Hepatocyte (in vitro differentiated cells): ENCODE results near the gene OTOGL. TPM values are rescaled to one million over a fixed set of nuclear protein-coding genes. Genes with fewer than 3 reads are reported as not detected.

Experiments used
- DNase-seq: peaks from one replicate; pipeline ENCODE4 v3.0.0-alpha.2; 2016; ENCODE audit warnings: low spot score
- H2AFZ ChIP-seq: fragments of 200-600 bp; sonication (generic); 2 replicates; pipeline ENCODE4 v1.6.0; 2016; ENCODE audit warnings: antibody characterized with exemption, mild to moderate bottlenecking
- H3K27ac ChIP-seq: fragments of 200-600 bp; sonication (generic); 2 replicates; pipeline ENCODE4 v1.5.1; 2016; ENCODE audit warnings: mild to moderate bottlenecking
- H3K27me3 ChIP-seq: fragments of 200-600 bp; sonication (generic); 2 replicates; pipeline ENCODE4 v1.6.1; 2016
- H3K36me3 ChIP-seq: fragments of 200-600 bp; sonication (generic); replicated peaks from 2 replicates; pipeline ENCODE4 v1.5.1; 2016; ENCODE audit warnings: low read depth; ENCODE audit not compliant: insufficient read depth
- H3K4me1 ChIP-seq: fragments of 200-600 bp; sonication (generic); 2 replicates; pipeline ENCODE4 v1.5.1; 2016; ENCODE audit warnings: mild to moderate bottlenecking, moderate library complexity; ENCODE audit not compliant: insufficient read depth
- H3K4me2 ChIP-seq: fragments of 200-600 bp; sonication (generic); 2 replicates; pipeline ENCODE4 v1.6.0; 2016
- H3K4me3 ChIP-seq: fragments of 200-600 bp; sonication (generic); 2 replicates; pipeline ENCODE4 v1.5.1; 2016; ENCODE audit warnings: mild to moderate bottlenecking
- H3K79me2 ChIP-seq: fragments of 200-600 bp; sonication (generic); 2 replicates; pipeline ENCODE4 v1.6.0; 2017; ENCODE audit warnings: mild to moderate bottlenecking
- H3K9me2 ChIP-seq: fragments of 200-600 bp; sonication (generic); replicated peaks from 2 replicates; pipeline ENCODE4 v1.6.0; 2017; ENCODE audit warnings: mild to moderate bottlenecking; ENCODE audit not compliant: insufficient read depth
- H3K9me3 ChIP-seq: fragments of 200-600 bp; sonication (generic); 2 replicates; pipeline ENCODE4 v1.5.1; 2016; ENCODE audit warnings: low read depth, mild to moderate bottlenecking
- H4K20me1 ChIP-seq: fragments of 200-600 bp; sonication (generic); 2 replicates; pipeline ENCODE4 v1.6.0; 2016; ENCODE audit warnings: mild to moderate bottlenecking; ENCODE audit not compliant: insufficient read depth, poor library complexity, severe bottlenecking
- EZH2 ChIP-seq: fragments of 200-600 bp; sonication (generic); IDR thresholded peaks from 2 replicates; pipeline ENCODE4 v1.6.1; 2016; ENCODE audit warnings: antibody characterized with exemption, mild to moderate bottlenecking, borderline replicate concordance
- EZH2phosphoT487 ChIP-seq: fragments of 200-600 bp; sonication (generic); IDR thresholded peaks from one replicate; pipeline ENCODE4 v1.6.1; 2018; ENCODE audit warnings: antibody characterized with exemption, mild to moderate bottlenecking, low read depth, moderate library complexity; ENCODE audit not compliant: unreplicated experiment, severe bottlenecking
- WGBS: methylation state at CpG from one replicate; pipeline ENCODE4 v1.1.6; 2016; ENCODE audit warnings: low lambda C conversion rate; ENCODE audit errors: missing lambda C conversion rate; 5-methylcytosine and 5-hydroxymethylcytosine counted together
- polyA plus RNA-seq: library from polyadenylated mRNA; unstranded; fragments of >200 nt; fragmentation: Nextera tagmentation; extraction: Ambion mirVana; gene quantifications from 2 replicates; pipeline ENCODE4 v1.2.1, GENCODE V29; 2016
- total RNA-seq: library from RNA; depleted of rRNA; stranded (reverse); fragments of >200 nt; gene quantifications from 2 replicates; pipeline ENCODE4 v1.2.3, GENCODE V29; 2014
- TF ChIP-seq, protein P1 (sequence below): fragments of 200-600 bp; sonication (generic); IDR thresholded peaks from 2 replicates; pipeline ENCODE4 v1.5.1; 2016; ENCODE audit warnings: antibody characterized with exemption, mild to moderate bottlenecking; ENCODE audit not compliant: poor library complexity

Gene OTOGL
- total and polyA plus RNA-seq, 2 experiments from 2014 or later = 0.33 TPM; not detected in 1

DNA sequence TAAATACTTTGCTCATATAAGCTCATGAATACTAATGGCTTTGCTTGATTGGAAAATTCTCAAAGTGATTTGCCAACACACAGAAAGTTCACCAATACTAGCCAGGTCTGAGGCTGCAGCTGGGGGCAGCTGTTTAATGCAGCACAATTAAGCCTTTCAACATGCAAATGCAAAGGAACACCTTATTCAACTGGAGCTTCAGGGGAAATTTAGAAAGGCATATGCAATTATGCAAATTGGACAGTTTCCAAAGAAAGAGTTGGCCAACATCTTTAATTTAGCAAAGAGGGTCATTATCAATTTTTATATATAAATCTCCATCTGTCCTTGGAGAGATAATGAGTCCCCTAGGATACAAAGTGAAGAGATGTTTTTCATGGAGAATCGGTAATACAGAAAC is 40.2 kb upstream of the OTOGL start:
- Histone ChIP-seq H3K27me3 (no peaks in the 10 kb centered on the region), H3K4me3 (no peak overlapping the region), H4K20me1 (no peaks in the 10 kb centered on the region), H3K4me2 (no peak overlapping the region), H3K27ac (no peak overlapping the region), H2AFZ (no peak overlapping the region), H3K4me1 (no peaks in the 10 kb centered on the region), H3K9me3 (no peaks in the 10 kb centered on the region), H3K9me2 (no peaks in the 10 kb centered on the region), H3K36me3 (no peaks in the 10 kb centered on the region), H3K79me2 (no peaks in the 10 kb centered on the region)
- TF ChIP-seq EZH2phosphoT487 (no peak), EZH2 (no peak)
- TF ChIP-seq, protein P1, sequence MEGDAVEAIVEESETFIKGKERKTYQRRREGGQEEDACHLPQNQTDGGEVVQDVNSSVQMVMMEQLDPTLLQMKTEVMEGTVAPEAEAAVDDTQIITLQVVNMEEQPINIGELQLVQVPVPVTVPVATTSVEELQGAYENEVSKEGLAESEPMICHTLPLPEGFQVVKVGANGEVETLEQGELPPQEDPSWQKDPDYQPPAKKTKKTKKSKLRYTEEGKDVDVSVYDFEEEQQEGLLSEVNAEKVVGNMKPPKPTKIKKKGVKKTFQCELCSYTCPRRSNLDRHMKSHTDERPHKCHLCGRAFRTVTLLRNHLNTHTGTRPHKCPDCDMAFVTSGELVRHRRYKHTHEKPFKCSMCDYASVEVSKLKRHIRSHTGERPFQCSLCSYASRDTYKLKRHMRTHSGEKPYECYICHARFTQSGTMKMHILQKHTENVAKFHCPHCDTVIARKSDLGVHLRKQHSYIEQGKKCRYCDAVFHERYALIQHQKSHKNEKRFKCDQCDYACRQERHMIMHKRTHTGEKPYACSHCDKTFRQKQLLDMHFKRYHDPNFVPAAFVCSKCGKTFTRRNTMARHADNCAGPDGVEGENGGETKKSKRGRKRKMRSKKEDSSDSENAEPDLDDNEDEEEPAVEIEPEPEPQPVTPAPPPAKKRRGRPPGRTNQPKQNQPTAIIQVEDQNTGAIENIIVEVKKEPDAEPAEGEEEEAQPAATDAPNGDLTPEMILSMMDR = no peak
- DNase-seq = no peak
- 90% methylated on average over 1 of the region's 1 CpG for WGBS

DNA sequence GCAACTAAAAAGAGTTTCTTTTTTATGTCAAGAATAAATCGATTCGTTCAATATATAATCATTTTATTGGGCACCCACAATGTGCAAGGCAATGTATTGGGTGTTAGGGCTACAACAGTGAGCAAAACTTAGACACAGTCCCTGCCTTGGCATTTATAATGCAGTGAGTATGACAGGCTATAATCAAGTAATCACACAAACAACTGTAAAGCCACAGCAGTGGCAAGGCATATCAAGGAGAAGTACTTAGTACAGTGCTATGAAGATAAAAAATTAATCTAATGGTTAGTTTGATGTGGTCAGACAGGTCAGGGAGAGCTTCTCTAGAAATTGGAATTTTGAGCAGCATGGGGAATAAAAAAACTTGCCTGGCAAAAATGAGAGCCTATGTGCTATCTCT is 39.5 kb upstream of the OTOGL start:
- H3K4me3 ChIP-seq = no peak overlapping the region
- H2AFZ ChIP-seq = no peak overlapping the region
- H3K27ac ChIP-seq = no peak overlapping the region
- H3K36me3 ChIP-seq = no peaks in the 10 kb centered on the region
- no peaks in the 10 kb centered on the region for H4K20me1 ChIP-seq
- H3K79me2 ChIP-seq = no peaks in the 10 kb centered on the region
- H3K9me2 ChIP-seq = no peaks in the 10 kb centered on the region
- WGBS = 92% methylated on average over 2 of the region's 2 CpGs
- DNase-seq = no peak
- H3K9me3 ChIP-seq = no peaks in the 10 kb centered on the region
- H3K4me2 ChIP-seq = no peak overlapping the region
- TF ChIP-seq EZH2phosphoT487 (no peak), EZH2 (no peak)
- TF ChIP-seq, protein P1 = no peak
- no peaks in the 10 kb centered on the region for H3K27me3 ChIP-seq
- H3K4me1 ChIP-seq = no peaks in the 10 kb centered on the region

DNA sequence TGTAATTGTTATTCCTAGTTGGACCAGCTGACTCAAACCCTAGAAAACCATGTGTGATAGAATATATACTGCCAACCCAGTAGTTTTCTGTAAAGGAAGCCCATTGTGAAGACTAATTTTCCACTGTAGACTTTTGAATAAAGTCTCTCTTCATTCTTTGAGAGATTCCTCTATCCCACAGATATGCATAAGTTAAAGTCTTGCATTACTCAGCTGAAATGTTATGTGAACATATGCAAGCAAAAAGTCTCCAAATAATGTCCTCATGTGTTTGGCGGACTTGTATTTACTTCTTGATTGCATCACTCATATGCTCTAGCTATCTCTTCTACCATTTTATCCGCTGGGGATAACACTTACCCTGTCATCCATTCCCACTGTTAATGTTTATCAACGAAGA is 35.1 kb upstream of the OTOGL start:
- Histone ChIP-seq H2AFZ (no peak overlapping the region), H3K27me3 (no peaks in the 10 kb centered on the region), H3K9me2 (no peaks in the 10 kb centered on the region), H3K9me3 (no peaks in the 10 kb centered on the region), H3K27ac (no peak overlapping the region), H3K4me3 (no peak overlapping the region), H3K36me3 (no peaks in the 10 kb centered on the region), H4K20me1 (no peaks in the 10 kb centered on the region), H3K4me1 (no peaks in the 10 kb centered on the region), H3K79me2 (no peaks in the 10 kb centered on the region), H3K4me2 (no peak overlapping the region)
- DNase-seq = no peak
- 84% methylated on average over 3 of the region's 3 CpGs for WGBS
- TF ChIP-seq EZH2phosphoT487 = no peak
- TF ChIP-seq EZH2 = no peak
- TF ChIP-seq, protein P1 = no peak

DNA sequence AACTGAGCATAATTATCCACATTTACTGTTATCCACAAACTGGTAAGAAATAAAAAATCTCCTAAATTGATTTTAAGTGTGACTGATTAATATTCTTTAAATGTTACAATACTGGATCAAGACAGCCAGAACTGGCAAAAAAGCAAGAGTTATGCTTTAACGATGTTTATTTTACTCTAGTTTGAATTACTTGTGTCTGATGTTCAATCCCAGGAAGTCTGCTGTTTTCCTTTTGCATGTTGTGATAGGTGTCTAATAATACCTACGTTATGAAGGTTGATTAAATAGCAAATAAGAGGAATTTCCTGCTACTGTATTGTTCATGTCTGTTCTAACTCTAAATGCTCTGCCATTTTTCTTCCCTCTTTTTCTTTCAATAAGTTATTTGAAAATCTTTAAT is 34.4 kb upstream of the OTOGL start:
- Histone ChIP-seq H4K20me1 (no peaks in the 10 kb centered on the region), H3K4me1 (no peaks in the 10 kb centered on the region), H3K4me3 (no peak overlapping the region), H3K4me2 (no peak overlapping the region), H3K27me3 (no peaks in the 10 kb centered on the region), H3K36me3 (no peaks in the 10 kb centered on the region), H3K9me3 (no peaks in the 10 kb centered on the region), H2AFZ (no peak overlapping the region), H3K27ac (no peak overlapping the region), H3K79me2 (no peaks in the 10 kb centered on the region), H3K9me2 (no peaks in the 10 kb centered on the region)
- no peak for DNase-seq
- WGBS = 87% methylated on average over 2 of the region's 2 CpGs
- TF ChIP-seq, protein P1 = no peak
- TF ChIP-seq EZH2 = no peak
- no peak for TF ChIP-seq EZH2phosphoT487
